A673 (cell line): ENCODE results near the gene PDCD1.

Experiments
- CTCF ChIP-seq: fragments of 300-800, 200-600 bp; sonication (generic); conservative IDR thresholded peaks from 2 replicates; pipeline ENCODE4 v1.5.1; 2017; ENCODE audit warnings: low read depth, mild to moderate bottlenecking, antibody characterized with exemption, low read length, moderate library complexity, mixed read lengths
- EZH2 ChIP-seq: fragments of 200-600 bp; sonication (generic); IDR thresholded peaks from 2 replicates; pipeline ENCODE4 v1.6.1; 2017; ENCODE audit warnings: borderline replicate concordance, low read depth, mild to moderate bottlenecking, mixed read lengths, antibody characterized with exemption, low read length; ENCODE audit not compliant: poor library complexity, severe bottlenecking

- TF ChIP-seq CTCF (no peak), EZH2 (no peak)
Observed at GRCh38 chr2:241801611-241802420, 56.9 kb downstream of the PDCD1 start.
